ENCODE results near the gene USHBP1. TPM values are rescaled to one million over a fixed set of nuclear protein-coding genes. Genes with fewer than 3 reads are reported as not detected.

Gene USHBP1
- total RNA-seq, 1 experiment from 2014 or later, result 6.4 TPM

- Mint-ChIP-seq H3K9me3 (no peaks in the 10 kb centered on the region), H3K27me3 (ENCODE audit: low read depth) (no peaks in the 10 kb centered on the region), H3K36me3 (ENCODE audit: insufficient read depth in 1 of 3, low read depth in 3 of 3) (peaks cover 13 to 24% (median 21%) of the 10 kb centered on the region in 3 experiments), H3K4me3 (no peak overlapping the region), H3K4me1 (peaks cover 2 to 10% of the 10 kb centered on the region in 2 experiments; a peak in 3 of 4 replicates), H3K27ac (peak overlapping the region in 2 of 3 experiments; percentile 34 to 48; a peak in 1 of 7 replicates)
- no peak overlapping the region for H3K4me2 ChIP-seq (ENCODE audit: insufficient read depth, insufficient read length, low read length)
- H3K27ac ChIP-seq (ENCODE audit: insufficient read length, low read depth, low read length), result no peak overlapping the region
- H4K20me1 ChIP-seq (ENCODE audit: control insufficient read depth, insufficient read depth, insufficient read length), result no peaks in the 10 kb centered on the region
- H2BK5ac ChIP-seq (ENCODE audit: insufficient read length, low read length), result no peak overlapping the region
- no peak overlapping the region for H2AFZ ChIP-seq (ENCODE audit: low read length)
- no peak overlapping the region for H2AK5ac ChIP-seq (ENCODE audit: insufficient read length, low read length)
- no peak overlapping the region for H2BK12ac ChIP-seq (ENCODE audit: insufficient read length, low read depth, low read length)
- H4K91ac ChIP-seq (ENCODE audit: insufficient read length, low read depth, low read length), result no peak overlapping the region
- no peaks in the 10 kb centered on the region for H3K4me1 ChIP-seq (ENCODE audit: insufficient read depth, low read length)
- no peak overlapping the region for H3K4ac ChIP-seq (ENCODE audit: low read depth, low read length)
- no peak for DNase-seq
- H4K8ac ChIP-seq (replicated peaks; ENCODE audit: insufficient read length, low read depth, low read length), result peak overlapping the region; percentile 9
- no peak overlapping the region for H3T11ph ChIP-seq (ENCODE audit: low read length)
- no peaks in the 10 kb centered on the region for H3K79me1 ChIP-seq (ENCODE audit: insufficient read depth, low read depth, low read length, poor library complexity, severe bottlenecking)
- H3K9me3 ChIP-seq (ENCODE audit: control insufficient read depth, low read depth, low read length), result no peaks in the 10 kb centered on the region
- H3K23me2 ChIP-seq (ENCODE audit: insufficient read length, low read depth, low read length, poor library complexity, severe bottlenecking), result no peaks in the 10 kb centered on the region
- H3K14ac ChIP-seq (ENCODE audit: insufficient read depth, low read length), result no peak overlapping the region
- TF ChIP-seq, protein P1, sequence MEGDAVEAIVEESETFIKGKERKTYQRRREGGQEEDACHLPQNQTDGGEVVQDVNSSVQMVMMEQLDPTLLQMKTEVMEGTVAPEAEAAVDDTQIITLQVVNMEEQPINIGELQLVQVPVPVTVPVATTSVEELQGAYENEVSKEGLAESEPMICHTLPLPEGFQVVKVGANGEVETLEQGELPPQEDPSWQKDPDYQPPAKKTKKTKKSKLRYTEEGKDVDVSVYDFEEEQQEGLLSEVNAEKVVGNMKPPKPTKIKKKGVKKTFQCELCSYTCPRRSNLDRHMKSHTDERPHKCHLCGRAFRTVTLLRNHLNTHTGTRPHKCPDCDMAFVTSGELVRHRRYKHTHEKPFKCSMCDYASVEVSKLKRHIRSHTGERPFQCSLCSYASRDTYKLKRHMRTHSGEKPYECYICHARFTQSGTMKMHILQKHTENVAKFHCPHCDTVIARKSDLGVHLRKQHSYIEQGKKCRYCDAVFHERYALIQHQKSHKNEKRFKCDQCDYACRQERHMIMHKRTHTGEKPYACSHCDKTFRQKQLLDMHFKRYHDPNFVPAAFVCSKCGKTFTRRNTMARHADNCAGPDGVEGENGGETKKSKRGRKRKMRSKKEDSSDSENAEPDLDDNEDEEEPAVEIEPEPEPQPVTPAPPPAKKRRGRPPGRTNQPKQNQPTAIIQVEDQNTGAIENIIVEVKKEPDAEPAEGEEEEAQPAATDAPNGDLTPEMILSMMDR (conservative IDR thresholded peaks at IDR 0.05), result no peak
- no peak overlapping the region for H2BK120ac ChIP-seq (ENCODE audit: low read depth, low read length, poor library complexity, severe bottlenecking)
- no peaks in the 10 kb centered on the region for H3K79me2 ChIP-seq (ENCODE audit: insufficient read depth, low read length)
- H2BK15ac ChIP-seq (ENCODE audit: low read depth, low read length), result no peak overlapping the region
- H4K5ac ChIP-seq (ENCODE audit: insufficient read length, low read depth, low read length), result no peak overlapping the region
- no peak overlapping the region for H2BK20ac ChIP-seq (ENCODE audit: low read depth, low read length, poor library complexity, severe bottlenecking)
- no peak overlapping the region for H3K18ac ChIP-seq (ENCODE audit: insufficient read length, low read depth, low read length)
- H3K23ac ChIP-seq (ENCODE audit: insufficient read length, low read depth, low read length), result no peak overlapping the region
- WGBS (ENCODE audit: extremely low coverage, insufficient read length, low lambda C conversion rate), result no CpG with 5 or more reads among the region's 14 CpGs
- no peaks in the 10 kb centered on the region for H3K27me3 ChIP-seq (ENCODE audit: insufficient read depth, low read length)
- no peak overlapping the region for H3K9ac ChIP-seq (ENCODE audit: extremely low read depth, insufficient read length, low read length)
- no peak overlapping the region for H3K56ac ChIP-seq (ENCODE audit: insufficient read length, low read depth, low read length)
Measured at GRCh38 chr19:17220207-17220758, 44.3 kb downstream of the USHBP1 start.

Measured in H9 (cell line).